Endothelial cell of umbilical vein (primary cell): ENCODE results near the gene CHSY1. TPM values are rescaled to one million over a fixed set of nuclear protein-coding genes. Genes with fewer than 3 reads are reported as not detected.

Experiments
- BruUV-seq: library from RNA; stranded (reverse); fragments of 400-500 nt; replicated peaks from 2 replicates; lab custom pipeline; 2021; lab: Mats Ljungman, UMichigan
- CTCF ChIA-PET: fragments of 300-600, 350-600 bp; sonication (Branson Sonifier 250); formaldehyde crosslinking; loops from one replicate; lab custom pipeline; 2021; ENCODE audit warnings: antibody characterized with exemption, inconsistent platforms; lab: Charles Lee
- POLR2A ChIA-PET: fragments of 300-600, 350-600 bp; sonication (Branson Sonifier 250); formaldehyde crosslinking; loops from one replicate; lab custom pipeline; 2021; ENCODE audit warnings: antibody characterized with exemption, inconsistent platforms; lab: Charles Lee
- DNase-seq: peaks from one replicate; pipeline ENCODE4 v3.0.0-alpha.2; 2011; ENCODE audit warnings: low read depth, low spot score
- FAIRE-seq: peaks from 2 replicates; lab custom pipeline; 2011; peaks lifted over from hg19 to GRCh38; lab: Jason Lieb, UNC
- H2AFZ ChIP-seq: 2 replicates; pipeline ENCODE4 v1.6.0; 2012; ENCODE audit warnings: low read depth, low read length, control low read depth, inconsistent platforms
- H3K27ac ChIP-seq: 2 replicates; pipeline ENCODE4 v1.5.1; 2011; ENCODE audit warnings: low read depth, mild to moderate bottlenecking, control low read depth, low read length, moderate library complexity; ENCODE audit not compliant: insufficient read depth
- H3K27me3 ChIP-seq, 2 experiments: 2 replicates each; pipeline versions ENCODE4 v1.6.0 to v1.6.1; 2011; ENCODE audit warnings: low read length in 2 of 2, mixed read lengths in 1 of 2; ENCODE audit not compliant: control insufficient read depth in 2 of 2, insufficient read depth in 2 of 2
- H3K36me3 ChIP-seq, 2 experiments: 2 replicates in 1 of 2; 3 replicates in 1 of 2; pipeline ENCODE4 v1.5.1; 2011; ENCODE audit warnings: low read length in 2 of 2, mild to moderate bottlenecking in 1 of 2, moderate library complexity in 1 of 2; ENCODE audit not compliant: control insufficient read depth in 2 of 2, insufficient read depth in 2 of 2; ENCODE audit errors: extremely low read depth in 1 of 2
- H3K4me1 ChIP-seq: 3 replicates; pipeline ENCODE4 v1.5.1; 2011; ENCODE audit warnings: mild to moderate bottlenecking, low read length; ENCODE audit not compliant: control insufficient read depth, insufficient read depth; ENCODE audit errors: extremely low read depth
- H3K4me2 ChIP-seq: 2 replicates; pipeline ENCODE4 v1.6.1; 2011; ENCODE audit warnings: low read length, control low read depth, mixed read lengths; ENCODE audit not compliant: insufficient read depth
- H3K4me3 ChIP-seq, 3 experiments: fragments of 200-600 bp in 1 of 3; sonication (generic), shearing (Covaris generic) in 1 of 3; replicated peaks in 1 of 3; 2 replicates each; pipeline ENCODE4 v1.5.1; 2011 to 2016; ENCODE audit warnings: control low read depth in 3 of 3, low read length in 3 of 3, mild to moderate bottlenecking in 2 of 3, inconsistent platforms in 1 of 3, low read depth in 1 of 3, moderate library complexity in 1 of 3; ENCODE audit not compliant: insufficient read depth in 1 of 3
- H3K79me2 ChIP-seq: 2 replicates; pipeline ENCODE4 v1.6.0; 2012; ENCODE audit warnings: low read length, inconsistent platforms; ENCODE audit not compliant: control insufficient read depth, insufficient read depth
- H3K9ac ChIP-seq: replicated peaks from 2 replicates; pipeline ENCODE3; 2011; ENCODE audit warnings: low read length, control low read depth; ENCODE audit not compliant: insufficient read depth; ENCODE audit errors: extremely low read depth
- H3K9me1 ChIP-seq: replicated peaks from 3 replicates; pipeline ENCODE4 v1.6.0; 2011; ENCODE audit warnings: mild to moderate bottlenecking, low read length; ENCODE audit not compliant: control insufficient read depth, insufficient read depth; ENCODE audit errors: extremely low read depth
- H3K9me3 ChIP-seq: replicated peaks from 2 replicates; pipeline ENCODE4 v1.5.1; 2012; ENCODE audit warnings: low read length, inconsistent platforms; ENCODE audit not compliant: control insufficient read depth, insufficient read depth
- H4K20me1 ChIP-seq: replicated peaks from 2 replicates; pipeline ENCODE3; 2011; ENCODE audit warnings: mild to moderate bottlenecking, low read length; ENCODE audit not compliant: control insufficient read depth, insufficient read depth; ENCODE audit errors: extremely low read depth
- CTCF ChIP-seq, 2 donors: IDR thresholded peaks; 1 replicate in 1 of 2; 2 replicates in 1 of 2; pipeline ENCODE4 v1.5.1; 2011; ENCODE audit warnings: low read length in 2 of 2, mild to moderate bottlenecking in 2 of 2, moderate library complexity in 2 of 2, control low read depth in 1 of 2, inconsistent platforms in 1 of 2, low read depth in 1 of 2; ENCODE audit not compliant: insufficient read depth in 1 of 2; ENCODE audit errors: extremely low read depth in 1 of 2
- EZH2 ChIP-seq: IDR thresholded peaks from 2 replicates; pipeline ENCODE4 v1.6.1; 2012; ENCODE audit warnings: borderline replicate concordance, low read depth, mild to moderate bottlenecking, moderate library complexity, low read length, inconsistent platforms; ENCODE audit not compliant: severe bottlenecking
- GATA2 ChIP-seq: IDR thresholded peaks from 2 replicates; pipeline ENCODE4 v1.7.0; 2011; ENCODE audit warnings: low read depth, mild to moderate bottlenecking, moderate library complexity, mixed read lengths, low read length; ENCODE audit not compliant: insufficient read length, insufficient read depth
- JUN ChIP-seq: IDR thresholded peaks from 2 replicates; pipeline ENCODE4 v1.6.1; 2011; ENCODE audit warnings: borderline replicate concordance, low read depth; ENCODE audit not compliant: insufficient read length, insufficient read depth
- MAX ChIP-seq: IDR thresholded peaks from 2 replicates; pipeline ENCODE4 v1.6.1; 2011; ENCODE audit not compliant: insufficient read depth, insufficient read length
- MYC ChIP-seq: IDR thresholded peaks from one replicate; pipeline ENCODE4 v1.6.1; 2011; ENCODE audit warnings: mild to moderate bottlenecking, low read depth, low read length
- POLR2A ChIP-seq: IDR thresholded peaks from 2 replicates; pipeline ENCODE4 v1.6.1; 2012; ENCODE audit warnings: low read depth, mild to moderate bottlenecking, control low read depth, low read length
- POLR2AphosphoS5 ChIP-seq: IDR thresholded peaks from 2 replicates; pipeline ENCODE4 v1.6.1; 2012; ENCODE audit warnings: low read depth, mild to moderate bottlenecking, control low read depth, low read length, moderate library complexity; ENCODE audit not compliant: insufficient read depth
- dilution Hi-C: fragments of 300-500 bp; cut with MboI; formaldehyde crosslinking; loops from one replicate; pipeline ENCODE4 v1.15.0; 2019; ENCODE audit warnings: low sequenced_read_pairs; ENCODE audit not compliant: extremely low pct_ligation_motif_present
- intact Hi-C: fragments of 100-400 bp; cut with micrococcal nuclease; formaldehyde crosslinking; loops from one replicate; pipeline ENCODE4 v1.10.0; 2022
- polyA plus RNA-seq, 4 experiments: library from polyadenylated mRNA; depleted of rRNA in 3 of 4; stranded (reverse) in 3 of 4; unstranded in 1 of 4; fragments of >200 nt; gene quantifications; 2 replicates each; pipeline versions ENCODE4 v1.2.1 to v1.2.3, GENCODE V29; 2011 to 2012; ENCODE audit warnings: missing spikeins in 1 of 4
- total RNA-seq: library from RNA; stranded (reverse); gene quantifications from 2 replicates; pipeline ENCODE4 v1.2.3, GENCODE V29; 2021

Gene CHSY1
- total and polyA plus RNA-seq, 2 donors (not counting 3 experiments of a cell fraction or from before 2014, with no cell fraction given) = 23.7 to 50.8 TPM

GRCh38 chr15:101132390-101133180, 119.3 kb downstream of the CHSY1 start:
- TF ChIP-seq EZH2 (no peak), CTCF (IDR thresholded peaks at IDR 0.05; ENCODE audit: extremely low read depth in 1 of 2, insufficient read depth in 1 of 2, low read depth in 1 of 2, low read length in 2 of 2) (no peak), MYC (no peak), MAX (no peak), GATA2 (no peak), POLR2AphosphoS5 (no peak), POLR2A (no peak), JUN (no peak)
- Histone ChIP-seq H3K4me2 (no peak overlapping the region), H3K27ac (no peak overlapping the region), H3K9ac (no peak overlapping the region), H3K36me3 (no peaks in the 10 kb centered on the region), H3K79me2 (no peaks in the 10 kb centered on the region), H4K20me1 (no peaks in the 10 kb centered on the region), H3K9me3 (no peaks in the 10 kb centered on the region), H3K9me1 (no peaks in the 10 kb centered on the region), H3K4me1 (peaks cover 11% of the 10 kb centered on the region), H3K27me3 (no peaks in the 10 kb centered on the region), H3K4me3 (no peak overlapping the region), H2AFZ (no peak overlapping the region)
- dilution Hi-C loops (no loop called here), intact Hi-C loops (no loop called here)
- ChIA-PET CTCF (interaction anchor here (0.9 to 1.8 kb wide), 2 partner anchors 9 to 21 kb away, joined by 3 to 5 read pairs; no protein-coding TSS in a partner anchor), POLR2A (no interaction called here)
- FAIRE-seq (no peak), DNase-seq (no peak)
- BruUV-seq = no TSS peak
